Camera-type eye (tissue), 1 donor: Measurements from ENCODE around the gene ZNF195. TPM values are rescaled to one million over a fixed set of nuclear protein-coding genes. Genes with fewer than 3 reads are reported as not detected.

Experiments used
- total RNA-seq: library from RNA; depleted of rRNA; stranded (reverse); fragments of >200 nt; gene quantifications from one replicate; pipeline ENCODE4 v1.2.3, GENCODE V29; 2014

ZNF195 gene
- 59.3 TPM for total RNA-seq

GRCh38 chr11:3378426-3379423 lies at the start of gene ZNF195:
Gene ZNF195, minus strand, starts transcription at chr11:3379146. Its CDS starts 106 bp downstream, at chr11:3379040.

Other genes starting within 250 kb of the ZNF195 start
- gene OSBPL5, start 213.8 kb downstream of the ZNF195 start, total RNA-seq, result 30.2 TPM
- gene MRGPRG, start 160.3 kb downstream of the ZNF195 start, total RNA-seq, result not detected
- gene MRGPRE, start 146.7 kb downstream of the ZNF195 start, total RNA-seq, result 0.44 TPM